Hepatocyte (in vitro differentiated cells): ENCODE data around the gene SCP2.

Experiments
- CTCF ChIP-seq: fragments of 200-600 bp; sonication (generic); IDR thresholded peaks from 2 replicates; pipeline ENCODE4 v1.5.1; 2016; ENCODE audit warnings: antibody characterized with exemption, mild to moderate bottlenecking; ENCODE audit not compliant: poor library complexity
- EZH2 ChIP-seq: fragments of 200-600 bp; sonication (generic); IDR thresholded peaks from 2 replicates; pipeline ENCODE4 v1.6.1; 2016; ENCODE audit warnings: antibody characterized with exemption, mild to moderate bottlenecking, borderline replicate concordance
- EZH2phosphoT487 ChIP-seq: fragments of 200-600 bp; sonication (generic); IDR thresholded peaks from one replicate; pipeline ENCODE4 v1.6.1; 2018; ENCODE audit warnings: antibody characterized with exemption, mild to moderate bottlenecking, low read depth, moderate library complexity; ENCODE audit not compliant: unreplicated experiment, severe bottlenecking

- TF ChIP-seq CTCF (no peak), EZH2 (no peak), EZH2phosphoT487 (no peak)
Measured at GRCh38 chr1:52877554-52877953, 49.5 kb upstream of the SCP2 start.
